A673 (cell line): ENCODE data around the gene PDGFRA.

Experiments used
- EZH2 ChIP-seq: fragments of 200-600 bp; sonication (generic); IDR thresholded peaks from 2 replicates; pipeline ENCODE4 v1.6.1; 2017; ENCODE audit warnings: borderline replicate concordance, low read depth, mild to moderate bottlenecking, mixed read lengths, antibody characterized with exemption, low read length; ENCODE audit not compliant: poor library complexity, severe bottlenecking
- TF ChIP-seq, protein P1 (sequence below): fragments of 300-800, 200-600 bp; sonication (generic); conservative IDR thresholded peaks from 2 replicates; pipeline ENCODE4 v1.5.1; 2017; ENCODE audit warnings: low read depth, mild to moderate bottlenecking, antibody characterized with exemption, low read length, moderate library complexity, mixed read lengths

DNA sequence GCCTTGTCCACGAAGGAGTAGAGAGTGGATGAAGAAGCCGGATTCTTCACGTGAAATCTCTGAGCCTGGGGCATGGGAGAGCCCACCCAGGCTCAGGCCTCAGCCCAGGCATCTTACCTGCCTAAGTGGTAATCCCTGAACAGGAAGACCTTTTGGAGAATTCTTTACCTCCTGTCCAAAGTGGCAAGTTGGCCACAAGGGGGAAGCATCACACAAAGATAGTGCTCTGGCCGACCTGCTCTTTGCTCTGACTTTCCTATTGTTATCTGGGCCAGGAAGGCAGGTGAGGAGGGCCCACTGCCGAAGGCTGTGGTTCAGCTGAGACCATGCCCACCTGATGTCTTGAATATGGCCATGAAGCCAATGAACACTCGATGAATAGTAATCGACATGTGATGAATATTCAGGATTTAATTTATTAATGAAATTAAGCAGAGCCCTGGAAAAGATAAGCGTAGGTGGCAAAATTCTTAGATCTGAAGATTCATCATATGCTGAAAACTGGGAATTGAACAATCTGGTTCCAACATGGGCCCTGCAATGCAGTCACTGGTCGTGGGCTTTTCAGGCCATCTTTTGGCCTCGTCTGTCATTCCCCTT lies 93.8 kb downstream of the PDGFRA start:
- TF ChIP-seq EZH2 = no peak
- TF ChIP-seq, protein P1, sequence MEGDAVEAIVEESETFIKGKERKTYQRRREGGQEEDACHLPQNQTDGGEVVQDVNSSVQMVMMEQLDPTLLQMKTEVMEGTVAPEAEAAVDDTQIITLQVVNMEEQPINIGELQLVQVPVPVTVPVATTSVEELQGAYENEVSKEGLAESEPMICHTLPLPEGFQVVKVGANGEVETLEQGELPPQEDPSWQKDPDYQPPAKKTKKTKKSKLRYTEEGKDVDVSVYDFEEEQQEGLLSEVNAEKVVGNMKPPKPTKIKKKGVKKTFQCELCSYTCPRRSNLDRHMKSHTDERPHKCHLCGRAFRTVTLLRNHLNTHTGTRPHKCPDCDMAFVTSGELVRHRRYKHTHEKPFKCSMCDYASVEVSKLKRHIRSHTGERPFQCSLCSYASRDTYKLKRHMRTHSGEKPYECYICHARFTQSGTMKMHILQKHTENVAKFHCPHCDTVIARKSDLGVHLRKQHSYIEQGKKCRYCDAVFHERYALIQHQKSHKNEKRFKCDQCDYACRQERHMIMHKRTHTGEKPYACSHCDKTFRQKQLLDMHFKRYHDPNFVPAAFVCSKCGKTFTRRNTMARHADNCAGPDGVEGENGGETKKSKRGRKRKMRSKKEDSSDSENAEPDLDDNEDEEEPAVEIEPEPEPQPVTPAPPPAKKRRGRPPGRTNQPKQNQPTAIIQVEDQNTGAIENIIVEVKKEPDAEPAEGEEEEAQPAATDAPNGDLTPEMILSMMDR = peak; percentile 59
